SK-N-SH (cell line): ENCODE results near the gene PHKA1.

ENCODE experiments used
- CTCF ChIP-seq: fragments of 200-600 bp; sonication (generic); IDR thresholded peaks from 2 replicates; pipeline ENCODE4 v1.6.1; 2017; ENCODE audit warnings: antibody characterized with exemption, mild to moderate bottlenecking, moderate library complexity
- ELF1 ChIP-seq: IDR thresholded peaks from 2 replicates; pipeline ENCODE4 v1.4.0; 2012
- JUND ChIP-seq: IDR thresholded peaks from 2 replicates; pipeline ENCODE4 v1.4.0; 2012
- POLR2AphosphoS5 ChIP-seq: IDR thresholded peaks from 2 replicates; pipeline ENCODE4 v1.6.1; 2012; ENCODE audit warnings: low read depth, low read length
- REST ChIP-seq: IDR thresholded peaks from 2 replicates; pipeline ENCODE4 v1.6.1; 2012; ENCODE audit warnings: mild to moderate bottlenecking, low read depth, low read length, moderate library complexity
- TEAD4 ChIP-seq: IDR thresholded peaks from 2 replicates; pipeline ENCODE4 v1.4.0; 2012; ENCODE audit warnings: mild to moderate bottlenecking, borderline replicate concordance; ENCODE audit not compliant: insufficient read depth
- USF2 ChIP-seq: fragments of 150-350 bp; IDR thresholded peaks from 2 replicates; pipeline ENCODE4 v1.6.1; 2017; ENCODE audit warnings: antibody characterized with exemption, low read length, low read depth, borderline replicate concordance
- YY1 ChIP-seq: IDR thresholded peaks from 2 replicates; pipeline ENCODE4 v1.4.0; 2012; ENCODE audit warnings: low read depth, mild to moderate bottlenecking

GRCh38 chrX:72621163-72621562, 92.9 kb downstream of the PHKA1 start:
- TF ChIP-seq USF2 (no peak), POLR2AphosphoS5 (no peak), ELF1 (no peak), YY1 (no peak), JUND (no peak), CTCF (no peak), TEAD4 (no peak), REST (no peak)
